ENCODE data around the gene AKAIN1.

GRCh38 chr18:5197032-5197434 is at the start of gene AKAIN1:
- TF ChIP-seq POLR2A (IDR thresholded peaks at IDR 0.05) (no peak), CTCF (IDR thresholded peaks at IDR 0.05) (no peak)
